HepG2 (cell line): Measurements from ENCODE around the gene PTPN18. TPM values are rescaled to one million over a fixed set of nuclear protein-coding genes. Genes with fewer than 3 reads are reported as not detected.

Experiments
- CENPT ChIP-seq: sonication (generic); formaldehyde crosslinking; IDR thresholded peaks from 2 replicates; pipeline ENCODE4 v1.8.0; 2022; ENCODE audit warnings: low read depth, mild to moderate bottlenecking, moderate library complexity, missing genetic modification reagents
- CHD4 ChIP-seq: fragments of 200-600 bp; sonication (generic); IDR thresholded peaks from 2 replicates; pipeline ENCODE4 v1.7.0; 2017; ENCODE audit warnings: mild to moderate bottlenecking, low read length, borderline replicate concordance
- ETS1 ChIP-seq: sonication (generic); formaldehyde crosslinking; IDR thresholded peaks from 2 replicates; pipeline ENCODE4 v1.4.0; 2020; ENCODE audit warnings: missing genetic modification reagents
- KDM5B ChIP-seq: sonication (generic); formaldehyde crosslinking; IDR thresholded peaks from 2 replicates; pipeline ENCODE4 v1.4.0; 2020; ENCODE audit warnings: missing genetic modification reagents, mild to moderate bottlenecking, borderline replicate concordance
- NR2C2 ChIP-seq: sonication (generic); formaldehyde crosslinking; IDR thresholded peaks from 2 replicates; pipeline ENCODE4 v1.4.0; 2020; ENCODE audit warnings: missing genetic modification reagents, mild to moderate bottlenecking, moderate library complexity, borderline replicate concordance
- SPEN ChIP-seq: sonication (generic); formaldehyde crosslinking; IDR thresholded peaks from 2 replicates; pipeline ENCODE4 v1.5.1; 2020; ENCODE audit warnings: low read depth, mild to moderate bottlenecking, missing genetic modification reagents
- TFAP4 ChIP-seq: sonication (generic); IDR thresholded peaks from 2 replicates; pipeline ENCODE4 v1.6.1; 2016; ENCODE audit warnings: low read depth, borderline replicate concordance
- TOE1 ChIP-seq: sonication (generic); formaldehyde crosslinking; IDR thresholded peaks from 2 replicates; pipeline ENCODE4 v1.4.0; 2020; ENCODE audit warnings: mild to moderate bottlenecking, missing genetic modification reagents
- ZFP36 ChIP-seq: fragments of 150-350 bp; IDR thresholded peaks from 2 replicates; pipeline ENCODE4 v1.6.1; 2018; ENCODE audit warnings: borderline replicate concordance, low read length, low read depth; ENCODE audit not compliant: partially characterized antibody
- ZNF263 ChIP-seq: sonication (generic); formaldehyde crosslinking; IDR thresholded peaks from 2 replicates; pipeline ENCODE4 v1.4.0; 2020; ENCODE audit warnings: missing genetic modification reagents
- ZNF44 ChIP-seq: sonication (generic); formaldehyde crosslinking; IDR thresholded peaks from 2 replicates; pipeline ENCODE4 v1.5.1; 2020; ENCODE audit warnings: mild to moderate bottlenecking, missing genetic modification reagents
- polyA plus RNA-seq, 8 experiments: library from polyadenylated mRNA; depleted of rRNA in 3 of 8; stranded (reverse) in 7 of 8; unstranded in 1 of 8; fragments of >200 nt; fragmentation: Illumina TruSeq in 4 of 8; extraction: Trizol in 4 of 8; gene quantifications; 2 replicates each; pipeline versions ENCODE4 v1.2.1 to v1.2.3, GENCODE V29; 2011 to 2016; ENCODE audit warnings: low read depth in 4 of 8, missing spikeins in 1 of 8, mixed read lengths in 1 of 8; ENCODE audit not compliant: insufficient read depth in 1 of 8
- total RNA-seq, 5 experiments: library from RNA; depleted of rRNA; stranded (reverse); fragments of >200 nt; fragmentation: Illumina TruSeq; extraction: Trizol; gene quantifications; 2 replicates each; pipeline ENCODE4 v1.2.3, GENCODE V29; 2016; ENCODE audit warnings: low read depth in 1 of 5
- TF ChIP-seq, protein P1 (sequence below): sonication (generic); formaldehyde crosslinking; IDR thresholded peaks from 2 replicates; pipeline ENCODE4 v1.5.1; 2020; ENCODE audit warnings: mild to moderate bottlenecking, missing genetic modification reagents, borderline replicate concordance
- TF ChIP-seq, protein P2 (sequence below): sonication (generic); formaldehyde crosslinking; IDR thresholded peaks from 2 replicates; pipeline ENCODE4 v1.9.0; 2021; ENCODE audit warnings: mild to moderate bottlenecking, missing genetic modification reagents

The PTPN18 gene
- total and polyA plus RNA-seq, 2 of the 13 experiments (the other 11 are each of a cell fraction or from before 2014, with no cell fraction given), result 14.8 to 39.6 TPM

GRCh38 chr2:130336877-130337734 lies 18.8 kb upstream of the PTPN18 start (continued):
- TF ChIP-seq, protein P1, sequence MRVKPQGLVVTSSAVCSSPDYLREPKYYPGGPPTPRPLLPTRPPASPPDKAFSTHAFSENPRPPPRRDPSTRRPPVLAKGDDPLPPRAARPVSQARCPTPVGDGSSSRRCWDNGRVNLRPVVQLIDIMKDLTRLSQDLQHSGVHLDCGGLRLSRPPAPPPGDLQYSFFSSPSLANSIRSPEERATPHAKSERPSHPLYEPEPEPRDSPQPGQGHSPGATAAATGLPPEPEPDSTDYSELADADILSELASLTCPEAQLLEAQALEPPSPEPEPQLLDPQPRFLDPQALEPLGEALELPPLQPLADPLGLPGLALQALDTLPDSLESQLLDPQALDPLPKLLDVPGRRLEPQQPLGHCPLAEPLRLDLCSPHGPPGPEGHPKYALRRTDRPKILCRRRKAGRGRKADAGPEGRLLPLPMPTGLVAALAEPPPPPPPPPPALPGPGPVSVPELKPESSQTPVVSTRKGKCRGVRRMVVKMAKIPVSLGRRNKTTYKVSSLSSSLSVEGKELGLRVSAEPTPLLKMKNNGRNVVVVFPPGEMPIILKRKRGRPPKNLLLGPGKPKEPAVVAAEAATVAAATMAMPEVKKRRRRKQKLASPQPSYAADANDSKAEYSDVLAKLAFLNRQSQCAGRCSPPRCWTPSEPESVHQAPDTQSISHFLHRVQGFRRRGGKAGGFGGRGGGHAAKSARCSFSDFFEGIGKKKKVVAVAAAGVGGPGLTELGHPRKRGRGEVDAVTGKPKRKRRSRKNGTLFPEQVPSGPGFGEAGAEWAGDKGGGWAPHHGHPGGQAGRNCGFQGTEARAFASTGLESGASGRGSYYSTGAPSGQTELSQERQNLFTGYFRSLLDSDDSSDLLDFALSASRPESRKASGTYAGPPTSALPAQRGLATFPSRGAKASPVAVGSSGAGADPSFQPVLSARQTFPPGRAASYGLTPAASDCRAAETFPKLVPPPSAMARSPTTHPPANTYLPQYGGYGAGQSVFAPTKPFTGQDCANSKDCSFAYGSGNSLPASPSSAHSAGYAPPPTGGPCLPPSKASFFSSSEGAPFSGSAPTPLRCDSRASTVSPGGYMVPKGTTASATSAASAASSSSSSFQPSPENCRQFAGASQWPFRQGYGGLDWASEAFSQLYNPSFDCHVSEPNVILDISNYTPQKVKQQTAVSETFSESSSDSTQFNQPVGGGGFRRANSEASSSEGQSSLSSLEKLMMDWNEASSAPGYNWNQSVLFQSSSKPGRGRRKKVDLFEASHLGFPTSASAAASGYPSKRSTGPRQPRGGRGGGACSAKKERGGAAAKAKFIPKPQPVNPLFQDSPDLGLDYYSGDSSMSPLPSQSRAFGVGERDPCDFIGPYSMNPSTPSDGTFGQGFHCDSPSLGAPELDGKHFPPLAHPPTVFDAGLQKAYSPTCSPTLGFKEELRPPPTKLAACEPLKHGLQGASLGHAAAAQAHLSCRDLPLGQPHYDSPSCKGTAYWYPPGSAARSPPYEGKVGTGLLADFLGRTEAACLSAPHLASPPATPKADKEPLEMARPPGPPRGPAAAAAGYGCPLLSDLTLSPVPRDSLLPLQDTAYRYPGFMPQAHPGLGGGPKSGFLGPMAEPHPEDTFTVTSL (CRISPR knock-in tag), result peak; percentile 46; the same call in 1 of the 2 replicates
- TF ChIP-seq TFAP4 (peak; percentile 77; the same call in 1 of the 2 replicates), CHD4 (no peak), NR2C2 (CRISPR knock-in tag) (no peak), ZFP36 (peak; percentile 46), ZNF263 (peak; percentile 73), TOE1 (CRISPR knock-in tag) (peak; percentile 80; the same call in 1 of the 2 replicates), ETS1 (CRISPR knock-in tag) (no peak), ZNF44 (CRISPR knock-in tag) (peak; percentile 82), SPEN (CRISPR knock-in tag) (peak; percentile 90), CENPT (CRISPR knock-in tag) (no peak), KDM5B (peak; percentile 87; the same call in 1 of the 2 replicates)
- TF ChIP-seq, protein P2, sequence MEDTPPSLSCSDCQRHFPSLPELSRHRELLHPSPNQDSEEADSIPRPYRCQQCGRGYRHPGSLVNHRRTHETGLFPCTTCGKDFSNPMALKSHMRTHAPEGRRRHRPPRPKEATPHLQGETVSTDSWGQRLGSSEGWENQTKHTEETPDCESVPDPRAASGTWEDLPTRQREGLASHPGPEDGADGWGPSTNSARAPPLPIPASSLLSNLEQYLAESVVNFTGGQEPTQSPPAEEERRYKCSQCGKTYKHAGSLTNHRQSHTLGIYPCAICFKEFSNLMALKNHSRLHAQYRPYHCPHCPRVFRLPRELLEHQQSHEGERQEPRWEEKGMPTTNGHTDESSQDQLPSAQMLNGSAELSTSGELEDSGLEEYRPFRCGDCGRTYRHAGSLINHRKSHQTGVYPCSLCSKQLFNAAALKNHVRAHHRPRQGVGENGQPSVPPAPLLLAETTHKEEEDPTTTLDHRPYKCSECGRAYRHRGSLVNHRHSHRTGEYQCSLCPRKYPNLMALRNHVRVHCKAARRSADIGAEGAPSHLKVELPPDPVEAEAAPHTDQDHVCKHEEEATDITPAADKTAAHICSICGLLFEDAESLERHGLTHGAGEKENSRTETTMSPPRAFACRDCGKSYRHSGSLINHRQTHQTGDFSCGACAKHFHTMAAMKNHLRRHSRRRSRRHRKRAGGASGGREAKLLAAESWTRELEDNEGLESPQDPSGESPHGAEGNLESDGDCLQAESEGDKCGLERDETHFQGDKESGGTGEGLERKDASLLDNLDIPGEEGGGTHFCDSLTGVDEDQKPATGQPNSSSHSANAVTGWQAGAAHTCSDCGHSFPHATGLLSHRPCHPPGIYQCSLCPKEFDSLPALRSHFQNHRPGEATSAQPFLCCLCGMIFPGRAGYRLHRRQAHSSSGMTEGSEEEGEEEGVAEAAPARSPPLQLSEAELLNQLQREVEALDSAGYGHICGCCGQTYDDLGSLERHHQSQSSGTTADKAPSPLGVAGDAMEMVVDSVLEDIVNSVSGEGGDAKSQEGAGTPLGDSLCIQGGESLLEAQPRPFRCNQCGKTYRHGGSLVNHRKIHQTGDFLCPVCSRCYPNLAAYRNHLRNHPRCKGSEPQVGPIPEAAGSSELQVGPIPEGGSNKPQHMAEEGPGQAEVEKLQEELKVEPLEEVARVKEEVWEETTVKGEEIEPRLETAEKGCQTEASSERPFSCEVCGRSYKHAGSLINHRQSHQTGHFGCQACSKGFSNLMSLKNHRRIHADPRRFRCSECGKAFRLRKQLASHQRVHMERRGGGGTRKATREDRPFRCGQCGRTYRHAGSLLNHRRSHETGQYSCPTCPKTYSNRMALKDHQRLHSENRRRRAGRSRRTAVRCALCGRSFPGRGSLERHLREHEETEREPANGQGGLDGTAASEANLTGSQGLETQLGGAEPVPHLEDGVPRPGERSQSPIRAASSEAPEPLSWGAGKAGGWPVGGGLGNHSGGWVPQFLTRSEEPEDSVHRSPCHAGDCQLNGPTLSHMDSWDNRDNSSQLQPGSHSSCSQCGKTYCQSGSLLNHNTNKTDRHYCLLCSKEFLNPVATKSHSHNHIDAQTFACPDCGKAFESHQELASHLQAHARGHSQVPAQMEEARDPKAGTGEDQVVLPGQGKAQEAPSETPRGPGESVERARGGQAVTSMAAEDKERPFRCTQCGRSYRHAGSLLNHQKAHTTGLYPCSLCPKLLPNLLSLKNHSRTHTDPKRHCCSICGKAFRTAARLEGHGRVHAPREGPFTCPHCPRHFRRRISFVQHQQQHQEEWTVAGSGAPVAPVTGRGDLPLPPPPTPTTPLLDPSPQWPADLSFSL, result no peak
